Endothelial cell of umbilical vein (primary cell): Measurements from ENCODE around the gene CACNG8.

Experiments used
- EZH2 ChIP-seq: IDR thresholded peaks from 2 replicates; pipeline ENCODE4 v1.6.1; 2012; ENCODE audit warnings: borderline replicate concordance, low read depth, mild to moderate bottlenecking, moderate library complexity, low read length, inconsistent platforms; ENCODE audit not compliant: severe bottlenecking
- JUN ChIP-seq: IDR thresholded peaks from 2 replicates; pipeline ENCODE4 v1.6.1; 2011; ENCODE audit warnings: borderline replicate concordance, low read depth; ENCODE audit not compliant: insufficient read length, insufficient read depth
- POLR2A ChIP-seq: IDR thresholded peaks from 2 replicates; pipeline ENCODE4 v1.6.1; 2012; ENCODE audit warnings: low read depth, mild to moderate bottlenecking, control low read depth, low read length
- POLR2AphosphoS5 ChIP-seq: IDR thresholded peaks from 2 replicates; pipeline ENCODE4 v1.6.1; 2012; ENCODE audit warnings: low read depth, mild to moderate bottlenecking, control low read depth, low read length, moderate library complexity; ENCODE audit not compliant: insufficient read depth
- TF ChIP-seq, protein P1 (sequence below), 2 donors: IDR thresholded peaks; 1 replicate in 1 of 2; 2 replicates in 1 of 2; pipeline ENCODE4 v1.5.1; 2011; ENCODE audit warnings: low read length in 2 of 2, mild to moderate bottlenecking in 2 of 2, moderate library complexity in 2 of 2, control low read depth in 1 of 2, inconsistent platforms in 1 of 2, low read depth in 1 of 2; ENCODE audit not compliant: insufficient read depth in 1 of 2; ENCODE audit errors: extremely low read depth in 1 of 2
- TF ChIP-seq, protein P2 (sequence below): IDR thresholded peaks from 2 replicates; pipeline ENCODE4 v1.6.1; 2011; ENCODE audit not compliant: insufficient read depth, insufficient read length

DNA sequence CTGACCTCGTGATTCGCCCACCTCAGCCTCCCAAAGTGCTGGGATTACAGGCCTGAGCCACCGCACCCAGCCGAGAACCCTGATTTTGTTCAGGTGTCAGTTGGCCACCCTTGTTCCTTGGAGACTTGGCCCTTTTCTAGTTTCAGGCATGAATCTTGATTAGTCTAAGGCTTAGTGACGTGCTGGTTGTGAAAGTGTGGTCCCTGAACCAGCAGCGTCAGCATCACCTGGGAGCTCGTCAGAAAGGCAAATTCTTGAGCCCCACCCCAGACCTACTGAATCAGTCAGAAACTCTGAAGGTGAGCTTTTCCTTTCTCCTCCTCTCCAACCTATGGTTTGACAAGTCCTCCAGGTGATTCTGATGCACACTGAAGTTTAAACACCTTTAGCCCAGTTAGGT is 63.9 kb downstream of the CACNG8 start:
- TF ChIP-seq, protein P1, sequence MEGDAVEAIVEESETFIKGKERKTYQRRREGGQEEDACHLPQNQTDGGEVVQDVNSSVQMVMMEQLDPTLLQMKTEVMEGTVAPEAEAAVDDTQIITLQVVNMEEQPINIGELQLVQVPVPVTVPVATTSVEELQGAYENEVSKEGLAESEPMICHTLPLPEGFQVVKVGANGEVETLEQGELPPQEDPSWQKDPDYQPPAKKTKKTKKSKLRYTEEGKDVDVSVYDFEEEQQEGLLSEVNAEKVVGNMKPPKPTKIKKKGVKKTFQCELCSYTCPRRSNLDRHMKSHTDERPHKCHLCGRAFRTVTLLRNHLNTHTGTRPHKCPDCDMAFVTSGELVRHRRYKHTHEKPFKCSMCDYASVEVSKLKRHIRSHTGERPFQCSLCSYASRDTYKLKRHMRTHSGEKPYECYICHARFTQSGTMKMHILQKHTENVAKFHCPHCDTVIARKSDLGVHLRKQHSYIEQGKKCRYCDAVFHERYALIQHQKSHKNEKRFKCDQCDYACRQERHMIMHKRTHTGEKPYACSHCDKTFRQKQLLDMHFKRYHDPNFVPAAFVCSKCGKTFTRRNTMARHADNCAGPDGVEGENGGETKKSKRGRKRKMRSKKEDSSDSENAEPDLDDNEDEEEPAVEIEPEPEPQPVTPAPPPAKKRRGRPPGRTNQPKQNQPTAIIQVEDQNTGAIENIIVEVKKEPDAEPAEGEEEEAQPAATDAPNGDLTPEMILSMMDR (IDR thresholded peaks at IDR 0.05; ENCODE audit: extremely low read depth in 1 of 2, insufficient read depth in 1 of 2, low read depth in 1 of 2, low read length in 2 of 2) = no peak
- TF ChIP-seq POLR2A (no peak), EZH2 (no peak), POLR2AphosphoS5 (no peak), JUN (no peak)
- TF ChIP-seq, protein P2, sequence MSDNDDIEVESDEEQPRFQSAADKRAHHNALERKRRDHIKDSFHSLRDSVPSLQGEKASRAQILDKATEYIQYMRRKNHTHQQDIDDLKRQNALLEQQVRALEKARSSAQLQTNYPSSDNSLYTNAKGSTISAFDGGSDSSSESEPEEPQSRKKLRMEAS = no peak
